Keratinocyte (primary cell): ENCODE results near the gene SLN.

Experiments
- EZH2 ChIP-seq: IDR thresholded peaks from one replicate; pipeline ENCODE4 v1.6.1; 2012; ENCODE audit warnings: inconsistent platforms, mild to moderate bottlenecking, low read length, moderate library complexity
- TF ChIP-seq, protein P1 (sequence below), 3 experiments: IDR thresholded peaks in 1 of 3; conservative IDR thresholded peaks in 1 of 3; optimal IDR thresholded peaks in 1 of 3; 2 replicates in 2 of 3; 3 replicates in 1 of 3; pipeline versions ENCODE3 to v1.5.1; 2011; ENCODE audit warnings: low read length in 3 of 3, mild to moderate bottlenecking in 3 of 3, moderate library complexity in 2 of 3, control low read depth in 1 of 3, inconsistent platforms in 1 of 3; ENCODE audit not compliant: insufficient read depth in 2 of 3; ENCODE audit errors: extremely low read depth in 1 of 3

DNA sequence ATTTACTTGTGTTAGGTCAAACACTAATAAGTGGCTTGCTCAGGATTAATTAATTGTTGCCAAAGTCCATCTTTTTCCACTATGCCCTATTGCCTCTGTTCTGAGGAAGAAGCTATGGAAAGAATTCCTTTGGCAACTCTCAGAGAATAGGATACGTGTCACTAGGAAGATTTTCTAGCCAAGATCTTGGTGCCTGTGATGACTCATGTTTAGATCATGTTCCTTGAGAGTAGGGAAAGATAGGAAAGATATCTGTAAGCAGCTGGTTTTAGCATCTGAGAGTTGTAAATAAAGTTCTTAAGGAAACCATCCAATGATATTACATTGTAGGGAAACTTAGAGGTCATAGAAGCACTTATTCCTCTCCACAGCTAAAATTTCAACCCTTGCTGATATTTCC lies 15.7 kb downstream of the SLN start:
- TF ChIP-seq, protein P1, sequence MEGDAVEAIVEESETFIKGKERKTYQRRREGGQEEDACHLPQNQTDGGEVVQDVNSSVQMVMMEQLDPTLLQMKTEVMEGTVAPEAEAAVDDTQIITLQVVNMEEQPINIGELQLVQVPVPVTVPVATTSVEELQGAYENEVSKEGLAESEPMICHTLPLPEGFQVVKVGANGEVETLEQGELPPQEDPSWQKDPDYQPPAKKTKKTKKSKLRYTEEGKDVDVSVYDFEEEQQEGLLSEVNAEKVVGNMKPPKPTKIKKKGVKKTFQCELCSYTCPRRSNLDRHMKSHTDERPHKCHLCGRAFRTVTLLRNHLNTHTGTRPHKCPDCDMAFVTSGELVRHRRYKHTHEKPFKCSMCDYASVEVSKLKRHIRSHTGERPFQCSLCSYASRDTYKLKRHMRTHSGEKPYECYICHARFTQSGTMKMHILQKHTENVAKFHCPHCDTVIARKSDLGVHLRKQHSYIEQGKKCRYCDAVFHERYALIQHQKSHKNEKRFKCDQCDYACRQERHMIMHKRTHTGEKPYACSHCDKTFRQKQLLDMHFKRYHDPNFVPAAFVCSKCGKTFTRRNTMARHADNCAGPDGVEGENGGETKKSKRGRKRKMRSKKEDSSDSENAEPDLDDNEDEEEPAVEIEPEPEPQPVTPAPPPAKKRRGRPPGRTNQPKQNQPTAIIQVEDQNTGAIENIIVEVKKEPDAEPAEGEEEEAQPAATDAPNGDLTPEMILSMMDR (optimal IDR thresholded peaks at IDR 0.05 in 1 of 3, IDR thresholded peaks at IDR 0.05 in 1 of 3, conservative IDR thresholded peaks at IDR 0.05 in 1 of 3; ENCODE audit: extremely low read depth in 1 of 3, insufficient read depth in 2 of 3, low read length in 3 of 3), result no peak
- TF ChIP-seq EZH2, result no peak
